HCT116 (cell line): ENCODE data around the gene GABBR1. TPM values are rescaled to one million over a fixed set of nuclear protein-coding genes. Genes with fewer than 3 reads are reported as not detected.

ENCODE experiments used
- ATAC-seq: fragments of 200-7000 bp; cut with Tn5 transposase; 2 replicates; pipeline ENCODE4 v1.9.1; 2020; ENCODE audit warnings: mild to moderate bottlenecking, moderate library complexity
- BruUV-seq: library from RNA; stranded (reverse); fragments of 400-500 nt; replicated peaks from 2 replicates; lab custom pipeline; 2021; lab: Mats Ljungman, UMichigan
- CTCF ChIA-PET: fragments of 300-600 bp; sonication (Branson Sonifier 250); formaldehyde crosslinking; loops from one replicate; lab custom pipeline; 2021; ENCODE audit warnings: antibody characterized with exemption; lab: Charles Lee
- POLR2A ChIA-PET: fragments of 300-600, 350-600 bp; sonication (Branson Sonifier 250); formaldehyde crosslinking; loops from one replicate; lab custom pipeline; 2021; ENCODE audit warnings: antibody characterized with exemption; lab: Charles Lee
- RAD21 ChIA-PET, 2 experiments: fragments of 300-600 bp; sonication (Branson Sonifier 250); formaldehyde crosslinking; loops; one replicate each; lab custom pipeline; 2023; ENCODE audit warnings: low total read pairs in 2 of 2; ENCODE audit not compliant: uncharacterized antibody in 2 of 2, unreplicated experiment in 2 of 2, low non-redundant PET in 1 of 2; lab: Charles Lee
- DNase-seq: peaks from one replicate; pipeline ENCODE4 v3.0.0-alpha.2; 2010; ENCODE audit warnings: low read depth, low spot score
- H2AFZ ChIP-seq: fragments of 200-600 bp; shearing (Covaris generic), sonication (generic); 2 replicates; pipeline ENCODE4 v1.6.1; 2017; ENCODE audit warnings: low read depth, mixed run types, mixed read lengths, antibody characterized with exemption, low read length; ENCODE audit not compliant: poor library complexity, severe bottlenecking
- H3K27ac ChIP-seq: 2 replicates; pipeline ENCODE4 v1.5.1; 2012; ENCODE audit warnings: low read depth, low read length
- H3K27me3 ChIP-seq: fragments of 200-600 bp; sonication (generic); 2 replicates; pipeline ENCODE4 v1.6.1; 2016; ENCODE audit warnings: mixed run types, low read length, mixed read lengths; ENCODE audit not compliant: insufficient read depth
- H3K36me3 ChIP-seq, 2 experiments: fragments of 200-500 bp in 1 of 2; fragments of 200-600 bp in 1 of 2; sonication (Bioruptor generic) in 1 of 2; sonication (generic) in 1 of 2; 2 replicates each; pipeline versions ENCODE4 v1.5.1 to v1.6.1; 2014 to 2016; ENCODE audit warnings: low read length in 2 of 2, inconsistent platforms in 1 of 2, mixed read lengths in 1 of 2, mixed run types in 1 of 2; ENCODE audit not compliant: insufficient read depth in 2 of 2, control insufficient read depth in 1 of 2
- H3K4me1 ChIP-seq, 2 experiments: fragments of 200-600 bp in 1 of 2; sonication (generic) in 1 of 2; 2 replicates each; pipeline versions ENCODE4 v1.5.1 to v1.6.1; 2012 to 2017; ENCODE audit warnings: low read length in 2 of 2, inconsistent platforms in 1 of 2, mild to moderate bottlenecking in 1 of 2, mixed read lengths in 1 of 2, mixed run types in 1 of 2, moderate library complexity in 1 of 2; ENCODE audit not compliant: insufficient read depth in 2 of 2, control insufficient read depth in 1 of 2
- H3K4me2 ChIP-seq: fragments of 200-600 bp; sonication (generic); 2 replicates; pipeline ENCODE4 v1.6.1; 2017; ENCODE audit warnings: mixed run types, low read length, mixed read lengths
- H3K4me3 ChIP-seq, 2 experiments: fragments of 200-600 bp in 1 of 2; sonication (generic) in 1 of 2; replicated peaks in 1 of 2; 2 replicates each; pipeline ENCODE4 v1.5.1; 2011 to 2016; ENCODE audit warnings: low read length in 2 of 2, control low read depth in 1 of 2, low read depth in 1 of 2, mild to moderate bottlenecking in 1 of 2, mixed read lengths in 1 of 2, mixed run types in 1 of 2
- H3K79me2 ChIP-seq: fragments of 200-600 bp; sonication (generic); 2 replicates; pipeline ENCODE4 v1.6.1; 2017; ENCODE audit warnings: mild to moderate bottlenecking, mixed run types, low read length, moderate library complexity, mixed read lengths; ENCODE audit not compliant: insufficient read depth
- H3K9ac ChIP-seq: fragments of 200-600 bp; sonication (generic); 2 replicates; pipeline ENCODE4 v1.6.1; 2016; ENCODE audit warnings: low read length, mixed read lengths
- H3K9me2 ChIP-seq: fragments of 200-600 bp; sonication (generic), shearing (Covaris generic); 2 replicates; pipeline ENCODE4 v1.6.1; 2017; ENCODE audit warnings: mixed run types, mild to moderate bottlenecking, moderate library complexity; ENCODE audit not compliant: insufficient read depth
- H3K9me3 ChIP-seq, 2 experiments: fragments of 200-500 bp in 1 of 2; fragments of 200-600 bp in 1 of 2; sonication (Bioruptor generic) in 1 of 2; sonication (generic) in 1 of 2; 2 replicates each; pipeline ENCODE4 v1.6.1; 2014 to 2017; ENCODE audit warnings: low read length in 2 of 2, mixed read lengths in 2 of 2, inconsistent platforms in 1 of 2, low read depth in 1 of 2, mild to moderate bottlenecking in 1 of 2, mixed run types in 1 of 2, moderate library complexity in 1 of 2; ENCODE audit not compliant: control insufficient read depth in 1 of 2, insufficient read depth in 1 of 2
- H4K20me1 ChIP-seq: fragments of 200-600 bp; sonication (generic), shearing (Covaris generic); 2 replicates; pipeline ENCODE4 v1.6.1; 2017; ENCODE audit warnings: mixed run types, mild to moderate bottlenecking, moderate library complexity; ENCODE audit not compliant: insufficient read depth
- ATF3 ChIP-seq: IDR thresholded peaks from 2 replicates; pipeline ENCODE4 v1.6.1; 2012
- CEBPB ChIP-seq: IDR thresholded peaks from 2 replicates; pipeline ENCODE4 v1.6.1; 2012; ENCODE audit warnings: low read depth
- CTCF ChIP-seq, 3 experiments: fragments of 200-600 bp in 1 of 3; sonication (generic) in 1 of 3; IDR thresholded peaks in 2 of 3; conservative IDR thresholded peaks in 1 of 3; 2 replicates each; pipeline ENCODE4 v1.5.1; 2012 to 2017; ENCODE audit warnings: low read depth in 2 of 3, low read length in 2 of 3, antibody characterized with exemption in 1 of 3, borderline replicate concordance in 1 of 3, control low read depth in 1 of 3, mild to moderate bottlenecking in 1 of 3, mixed read lengths in 1 of 3, mixed run types in 1 of 3, moderate library complexity in 1 of 3; ENCODE audit not compliant: insufficient read depth in 1 of 3
- EGR1 ChIP-seq: IDR thresholded peaks from 2 replicates; pipeline ENCODE4 v1.6.1; 2012; ENCODE audit warnings: low read depth
- ELF1 ChIP-seq: IDR thresholded peaks from 2 replicates; pipeline ENCODE4 v1.6.1; 2012; ENCODE audit warnings: low read depth, borderline replicate concordance
- EZH2 ChIP-seq: fragments of 200-600 bp; sonication (generic); IDR thresholded peaks from 2 replicates; pipeline ENCODE4 v1.6.1; 2017; ENCODE audit warnings: antibody characterized with exemption, mixed run types
- FOSL1 ChIP-seq: IDR thresholded peaks from 2 replicates; pipeline ENCODE4 v1.6.1; 2012; ENCODE audit warnings: low read depth
- POLR2A ChIP-seq: IDR thresholded peaks from 2 replicates; pipeline ENCODE4 v1.7.0; 2011; ENCODE audit warnings: borderline replicate concordance; ENCODE audit not compliant: insufficient read depth, insufficient read length; ENCODE audit errors: extremely low read depth
- RAD21 ChIP-seq: IDR thresholded peaks from 2 replicates; pipeline ENCODE4 v1.6.1; 2012; ENCODE audit warnings: low read depth, mild to moderate bottlenecking
- REST ChIP-seq: IDR thresholded peaks from 2 replicates; pipeline ENCODE4 v1.6.1; 2012; ENCODE audit warnings: low read depth
- SIN3A ChIP-seq: IDR thresholded peaks from 2 replicates; pipeline ENCODE4 v1.6.1; 2012; ENCODE audit warnings: low read depth
- SP1 ChIP-seq: IDR thresholded peaks from 2 replicates; pipeline ENCODE4 v1.6.1; 2012; ENCODE audit warnings: low read depth
- TCF7L2 ChIP-seq: IDR thresholded peaks from 2 replicates; pipeline ENCODE4 v1.7.0; 2011; ENCODE audit warnings: borderline replicate concordance, inconsistent platforms; ENCODE audit not compliant: insufficient read depth, insufficient read length; ENCODE audit errors: extremely low read depth
- ZNF274 ChIP-seq: fragments of 200-500 bp; sonication (Bioruptor generic); IDR thresholded peaks from 2 replicates; pipeline ENCODE4 v1.6.1; 2014; ENCODE audit warnings: mild to moderate bottlenecking, low read depth, low read length, inconsistent platforms
- intact Hi-C: fragments of 100-400 bp; cut with micrococcal nuclease; formaldehyde crosslinking; loops from 2 replicates; pipeline ENCODE4 v1.10.0; 2022
- total RNA-seq: library from RNA; stranded (reverse); gene quantifications from one replicate; pipeline ENCODE4 v1.2.1, GENCODE V29; 2021; ENCODE audit not compliant: unreplicated experiment
- TF ChIP-seq, protein P1 (sequence below): IDR thresholded peaks from 2 replicates; pipeline ENCODE4 v1.6.1; 2011; ENCODE audit warnings: mild to moderate bottlenecking, low read length, moderate library complexity; ENCODE audit not compliant: insufficient replicate concordance; ENCODE audit errors: extremely low read depth

GABBR1 gene
- total RNA-seq, 1 experiment from 2014 or later, result 43.4 TPM

GRCh38 chr6:29577544-29577943, 55.4 kb downstream of the GABBR1 start:
- intact Hi-C loops, result no loop called here
- ATAC-seq, result no peak
- POLR2A ChIA-PET, result no interaction called here
- CTCF ChIA-PET, result interaction anchor here (1.3 kb wide), 1 partner anchor 201 kb away, joined by 4 read pairs; no protein-coding TSS in a partner anchor
- H3K4me2 ChIP-seq, result no peak overlapping the region
- no peak overlapping the region for H3K9ac ChIP-seq
- H3K36me3 ChIP-seq, result no peaks in the 10 kb centered on the region
- no peak for DNase-seq
- no peak overlapping the region for H2AFZ ChIP-seq
- no peak for TF ChIP-seq POLR2A
- TF ChIP-seq REST, result no peak
- no peak for TF ChIP-seq EGR1
- TF ChIP-seq ZNF274, result no peak
- no peak for TF ChIP-seq EZH2
- no peak for TF ChIP-seq FOSL1
- TF ChIP-seq ATF3, result no peak
- no peak for TF ChIP-seq RAD21
- no peak for TF ChIP-seq CTCF (IDR thresholded peaks at IDR 0.05 in 2 of 3, conservative IDR thresholded peaks at IDR 0.05 in 1 of 3; ENCODE audit: borderline replicate concordance in 1 of 3, insufficient read depth in 1 of 3, low read depth in 2 of 3, low read length in 2 of 3)
- TF ChIP-seq, protein P1, sequence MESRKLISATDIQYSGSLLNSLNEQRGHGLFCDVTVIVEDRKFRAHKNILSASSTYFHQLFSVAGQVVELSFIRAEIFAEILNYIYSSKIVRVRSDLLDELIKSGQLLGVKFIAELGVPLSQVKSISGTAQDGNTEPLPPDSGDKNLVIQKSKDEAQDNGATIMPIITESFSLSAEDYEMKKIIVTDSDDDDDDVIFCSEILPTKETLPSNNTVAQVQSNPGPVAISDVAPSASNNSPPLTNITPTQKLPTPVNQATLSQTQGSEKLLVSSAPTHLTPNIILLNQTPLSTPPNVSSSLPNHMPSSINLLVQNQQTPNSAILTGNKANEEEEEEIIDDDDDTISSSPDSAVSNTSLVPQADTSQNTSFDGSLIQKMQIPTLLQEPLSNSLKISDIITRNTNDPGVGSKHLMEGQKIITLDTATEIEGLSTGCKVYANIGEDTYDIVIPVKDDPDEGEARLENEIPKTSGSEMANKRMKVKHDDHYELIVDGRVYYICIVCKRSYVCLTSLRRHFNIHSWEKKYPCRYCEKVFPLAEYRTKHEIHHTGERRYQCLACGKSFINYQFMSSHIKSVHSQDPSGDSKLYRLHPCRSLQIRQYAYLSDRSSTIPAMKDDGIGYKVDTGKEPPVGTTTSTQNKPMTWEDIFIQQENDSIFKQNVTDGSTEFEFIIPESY, result no peak
- no peak for TF ChIP-seq SIN3A
- no peak for TF ChIP-seq SP1
- TF ChIP-seq TCF7L2, result no peak
- TF ChIP-seq ELF1, result no peak
- no peak for TF ChIP-seq CEBPB
- no peaks in the 10 kb centered on the region for H3K9me3 ChIP-seq
- no peaks in the 10 kb centered on the region for H3K4me1 ChIP-seq
- RAD21 ChIA-PET, result no interaction called here
- no TSS peak for BruUV-seq
- H3K9me2 ChIP-seq, result no peaks in the 10 kb centered on the region
- no peak overlapping the region for H3K4me3 ChIP-seq
- H4K20me1 ChIP-seq, result no peaks in the 10 kb centered on the region
- no peak overlapping the region for H3K27ac ChIP-seq
- peaks cover 23% of the 10 kb centered on the region for H3K27me3 ChIP-seq
- no peaks in the 10 kb centered on the region for H3K79me2 ChIP-seq
